ENCODE results near the gene BAD. TPM values are rescaled to one million over a fixed set of nuclear protein-coding genes. Genes with fewer than 3 reads are reported as not detected.

BAD gene
- total RNA-seq, 1 experiment from 2014 or later: 121 TPM

GRCh38 chr11:64276653-64277431, 7.6 kb downstream of the BAD start:
- DNase-seq (ENCODE audit: low read depth): peak; percentile 87

GRCh38 chr11:64275841-64276240, 8.6 kb downstream of the BAD start:
- no peak for DNase-seq (ENCODE audit: low read depth)

- DNase-seq (ENCODE audit: low read depth): no peak
These were observed 9.2 kb downstream of the BAD start for GRCh38 chr11:64275031-64275800.

- DNase-seq (ENCODE audit: low read depth): peak; percentile 100
These were observed 14.8 kb downstream of the BAD start for GRCh38 chr11:64269540-64270220.

- no peak for DNase-seq (ENCODE audit: low read depth)
These were observed 15.4 kb downstream of the BAD start for GRCh38 chr11:64268893-64269539.

GRCh38 chr11:64268025-64268892, 16.2 kb downstream of the BAD start:
- peak; percentile 98 for DNase-seq (ENCODE audit: low read depth)

GRCh38 chr11:64267207-64267945, 17.1 kb downstream of the BAD start:
- peak; percentile 47 for DNase-seq (ENCODE audit: low read depth)

- peak; percentile 84 for DNase-seq (ENCODE audit: low read depth)
These were observed 18.1 kb downstream of the BAD start for GRCh38 chr11:64266339-64266738.

- DNase-seq (ENCODE audit: low read depth): no peak
These were observed 19.0 kb downstream of the BAD start for GRCh38 chr11:64265176-64266160.

- no peak for DNase-seq (ENCODE audit: low read depth)
These were observed 20.1 kb downstream of the BAD start for GRCh38 chr11:64264371-64264852.

- DNase-seq (ENCODE audit: low read depth): no peak
These were observed 20.5 kb downstream of the BAD start for GRCh38 chr11:64263947-64264317.

GRCh38 chr11:64263021-64263946, 21.2 kb downstream of the BAD start:
- peak; percentile 99 for DNase-seq (ENCODE audit: low read depth)

GRCh38 chr11:64262271-64263002, 22.0 kb downstream of the BAD start:
- DNase-seq (ENCODE audit: low read depth): no peak

GRCh38 chr11:64261556-64262080, 22.8 kb downstream of the BAD start:
- no peak for DNase-seq (ENCODE audit: low read depth)

GRCh38 chr11:64260147-64260708, 24.2 kb downstream of the BAD start:
- DNase-seq (ENCODE audit: low read depth): no peak

GRCh38 chr11:64259533-64260067, 24.9 kb downstream of the BAD start:
- no peak for DNase-seq (ENCODE audit: low read depth)

Data from RPMI7951 (cell line).